Right atrium auricular region (tissue), 2 donors: ENCODE results near the gene BTNL2. TPM values are rescaled to one million over a fixed set of nuclear protein-coding genes. Genes with fewer than 3 reads are reported as not detected.

Experiments
- DNase-seq: peaks from one replicate; pipeline ENCODE4 v3.0.0-alpha.2; 2019; ENCODE audit warnings: low spot score
- H3K27ac ChIP-seq, 2 donors: fragments of 200-600 bp; sonication (generic); 1 replicate in 1 of 2; 2 replicates in 1 of 2; pipeline ENCODE4 v1.5.1; 2016 to 2019
- H3K27me3 ChIP-seq, 2 donors: fragments of 200-600 bp; sonication (generic); one replicate each; pipeline versions ENCODE4 v1.5.1 to v1.6.0; 2017 to 2019
- H3K36me3 ChIP-seq: fragments of 200-600 bp; sonication (generic); one replicate; pipeline ENCODE4 v1.5.1; 2016
- H3K4me1 ChIP-seq, 2 donors: fragments of 200-600 bp; sonication (generic); one replicate each; pipeline versions ENCODE4 v1.5.1 to v1.6.0; 2017 to 2019
- H3K4me3 ChIP-seq, 2 donors: fragments of 200-600 bp; sonication (generic); 1 replicate in 1 of 2; 2 replicates in 1 of 2; pipeline ENCODE4 v1.5.1; 2017 to 2019; ENCODE audit warnings: mild to moderate bottlenecking in 1 of 2, moderate library complexity in 1 of 2
- H3K9me3 ChIP-seq, 2 donors: fragments of 200-600 bp; sonication (generic); one replicate each; pipeline ENCODE4 v1.5.1; 2019
- total RNA-seq, 2 donors: library from RNA; depleted of rRNA; stranded (reverse); fragments of >200 nt; gene quantifications; one replicate each; pipeline ENCODE4 v1.1.0, GENCODE V29; 2016
- TF ChIP-seq, protein P1 (sequence below), 2 donors: fragments of 200-600 bp; sonication (generic); IDR thresholded peaks; one replicate each; pipeline ENCODE4 v1.5.1; 2019; ENCODE audit warnings: antibody characterized with exemption in 2 of 2

The BTNL2 gene
- total RNA-seq, 2 donors from 2014 or later, result not detected

DNA sequence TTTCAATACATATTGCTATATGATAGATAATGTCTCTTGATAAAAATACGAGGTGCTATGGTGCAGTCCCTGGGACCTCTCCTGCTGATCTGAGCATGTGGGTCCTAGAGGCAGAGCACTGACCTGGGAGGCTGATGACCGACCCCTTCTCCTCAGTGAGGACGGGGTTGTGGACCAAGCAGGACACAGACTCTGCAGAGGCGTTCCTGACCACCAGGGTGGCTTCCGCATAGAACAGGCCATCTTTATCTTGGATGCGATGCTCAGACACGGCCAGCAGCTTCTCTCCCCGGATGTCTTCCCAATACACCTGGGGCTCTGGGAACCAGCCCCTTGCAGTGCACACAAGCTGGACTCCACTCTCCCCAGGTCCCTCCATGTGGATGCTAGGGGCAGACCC, 4.2 kb downstream of the BTNL2 start:
- TF ChIP-seq, protein P1, sequence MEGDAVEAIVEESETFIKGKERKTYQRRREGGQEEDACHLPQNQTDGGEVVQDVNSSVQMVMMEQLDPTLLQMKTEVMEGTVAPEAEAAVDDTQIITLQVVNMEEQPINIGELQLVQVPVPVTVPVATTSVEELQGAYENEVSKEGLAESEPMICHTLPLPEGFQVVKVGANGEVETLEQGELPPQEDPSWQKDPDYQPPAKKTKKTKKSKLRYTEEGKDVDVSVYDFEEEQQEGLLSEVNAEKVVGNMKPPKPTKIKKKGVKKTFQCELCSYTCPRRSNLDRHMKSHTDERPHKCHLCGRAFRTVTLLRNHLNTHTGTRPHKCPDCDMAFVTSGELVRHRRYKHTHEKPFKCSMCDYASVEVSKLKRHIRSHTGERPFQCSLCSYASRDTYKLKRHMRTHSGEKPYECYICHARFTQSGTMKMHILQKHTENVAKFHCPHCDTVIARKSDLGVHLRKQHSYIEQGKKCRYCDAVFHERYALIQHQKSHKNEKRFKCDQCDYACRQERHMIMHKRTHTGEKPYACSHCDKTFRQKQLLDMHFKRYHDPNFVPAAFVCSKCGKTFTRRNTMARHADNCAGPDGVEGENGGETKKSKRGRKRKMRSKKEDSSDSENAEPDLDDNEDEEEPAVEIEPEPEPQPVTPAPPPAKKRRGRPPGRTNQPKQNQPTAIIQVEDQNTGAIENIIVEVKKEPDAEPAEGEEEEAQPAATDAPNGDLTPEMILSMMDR (IDR thresholded peaks at IDR 0.05), result no peak
- Histone ChIP-seq H3K27ac (no peak overlapping the region), H3K4me3 (no peak overlapping the region), H3K4me1 (no peaks in the 10 kb centered on the region), H3K36me3 (no peaks in the 10 kb centered on the region), H3K27me3 (no peaks in the 10 kb centered on the region), H3K9me3 (no peaks in the 10 kb centered on the region)
- no peak for DNase-seq

DNA sequence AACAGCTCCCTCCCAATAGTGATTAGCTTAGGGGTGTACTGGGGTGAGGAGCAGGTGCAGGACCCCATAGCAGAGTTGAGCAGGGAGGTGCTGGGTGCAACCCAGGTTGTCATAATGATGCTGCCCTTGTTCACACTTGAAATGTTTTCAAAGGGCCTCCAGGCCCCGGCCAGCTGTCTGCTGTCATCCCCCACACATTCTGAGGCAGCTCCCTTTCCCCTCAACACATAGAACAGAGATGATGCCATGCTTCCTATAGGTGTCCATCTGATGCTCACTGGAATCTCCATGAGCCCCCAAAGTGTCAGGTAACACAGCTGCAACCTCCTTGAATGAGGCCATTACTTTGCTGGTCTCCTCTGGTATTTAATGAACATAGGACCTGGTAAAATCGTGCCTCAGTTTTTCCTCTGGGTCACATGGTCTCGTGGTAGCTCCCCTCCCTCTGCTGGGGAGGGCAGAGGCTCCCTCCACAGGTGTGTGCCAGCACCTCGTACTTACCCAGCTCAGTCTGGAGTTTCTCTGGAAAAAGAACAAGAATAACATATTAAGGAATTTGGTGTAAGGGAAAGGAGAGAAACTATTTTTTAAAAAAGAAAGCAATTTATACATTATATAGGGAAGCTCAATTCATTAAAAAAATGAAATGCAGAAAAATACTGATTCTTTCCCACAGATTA, 5.6 kb downstream of the BTNL2 start:
- Histone ChIP-seq H3K4me1 (no peaks in the 10 kb centered on the region), H3K27ac (no peak overlapping the region), H3K27me3 (no peaks in the 10 kb centered on the region), H3K36me3 (no peaks in the 10 kb centered on the region), H3K9me3 (no peaks in the 10 kb centered on the region), H3K4me3 (no peak overlapping the region)
- DNase-seq, result no peak
- TF ChIP-seq, protein P1 (IDR thresholded peaks at IDR 0.05), result no peak

DNA sequence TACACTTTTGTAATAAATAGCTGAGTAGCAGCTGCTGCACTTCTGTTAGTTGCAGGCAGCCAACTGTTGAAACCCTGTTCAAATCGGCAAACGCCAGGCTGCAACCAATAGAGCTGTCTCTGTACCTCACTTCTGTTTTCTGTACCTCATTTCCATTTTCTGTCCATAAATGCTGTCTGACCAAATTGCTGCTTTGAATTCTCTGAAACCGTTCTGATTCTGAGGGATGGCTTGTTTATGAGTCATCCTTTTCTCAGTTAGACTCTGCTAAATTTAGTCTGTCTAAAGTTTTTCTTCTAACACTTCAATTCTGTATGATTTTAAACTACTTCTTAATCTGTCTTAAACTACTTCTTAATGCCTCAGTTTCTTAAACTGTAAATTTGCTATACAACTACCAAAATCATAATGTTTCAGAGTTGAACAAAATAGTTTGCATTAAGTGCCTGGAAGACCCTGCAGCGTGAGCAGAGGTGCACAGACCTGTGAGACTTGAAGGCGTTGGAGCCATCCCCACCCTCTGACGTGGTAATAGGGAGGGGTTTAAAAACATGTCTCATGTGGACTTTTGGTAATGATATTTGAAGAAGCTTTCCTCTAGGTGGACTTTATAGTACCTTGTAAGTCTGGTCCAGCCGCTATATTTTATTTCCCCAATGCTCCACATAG, 9.6 kb downstream of the BTNL2 start:
- Histone ChIP-seq H3K27me3 (no peaks in the 10 kb centered on the region), H3K4me3 (no peak overlapping the region), H3K27ac (no peak overlapping the region), H3K36me3 (no peaks in the 10 kb centered on the region), H3K9me3 (no peaks in the 10 kb centered on the region), H3K4me1 (no peaks in the 10 kb centered on the region)
- TF ChIP-seq, protein P1 (IDR thresholded peaks at IDR 0.05), result no peak
- DNase-seq, result no peak

DNA sequence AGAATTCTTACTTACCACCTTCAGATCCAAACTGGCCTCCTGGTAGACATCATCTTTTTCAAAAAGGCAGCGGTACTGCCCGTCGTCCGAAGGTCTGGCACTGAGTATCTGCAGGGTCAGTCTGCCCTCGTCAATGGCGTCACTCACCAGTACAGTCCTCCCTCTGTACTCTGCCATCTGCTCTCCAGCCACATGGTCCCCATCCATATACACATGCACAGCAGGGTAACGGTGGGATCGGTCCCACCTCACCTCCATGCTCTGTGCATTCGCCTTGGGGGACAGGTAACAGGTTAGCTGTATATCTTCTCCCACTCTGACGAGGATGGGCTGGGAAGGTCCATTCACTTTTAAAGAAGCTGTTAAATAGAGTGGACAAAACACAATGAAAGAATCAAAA, 11.0 kb downstream of the BTNL2 start:
- DNase-seq, result no peak
- Histone ChIP-seq H3K4me1 (no peaks in the 10 kb centered on the region), H3K27ac (no peak overlapping the region), H3K4me3 (no peak overlapping the region), H3K27me3 (no peaks in the 10 kb centered on the region), H3K36me3 (no peaks in the 10 kb centered on the region), H3K9me3 (no peaks in the 10 kb centered on the region)
- TF ChIP-seq, protein P1 (IDR thresholded peaks at IDR 0.05), result no peak

DNA sequence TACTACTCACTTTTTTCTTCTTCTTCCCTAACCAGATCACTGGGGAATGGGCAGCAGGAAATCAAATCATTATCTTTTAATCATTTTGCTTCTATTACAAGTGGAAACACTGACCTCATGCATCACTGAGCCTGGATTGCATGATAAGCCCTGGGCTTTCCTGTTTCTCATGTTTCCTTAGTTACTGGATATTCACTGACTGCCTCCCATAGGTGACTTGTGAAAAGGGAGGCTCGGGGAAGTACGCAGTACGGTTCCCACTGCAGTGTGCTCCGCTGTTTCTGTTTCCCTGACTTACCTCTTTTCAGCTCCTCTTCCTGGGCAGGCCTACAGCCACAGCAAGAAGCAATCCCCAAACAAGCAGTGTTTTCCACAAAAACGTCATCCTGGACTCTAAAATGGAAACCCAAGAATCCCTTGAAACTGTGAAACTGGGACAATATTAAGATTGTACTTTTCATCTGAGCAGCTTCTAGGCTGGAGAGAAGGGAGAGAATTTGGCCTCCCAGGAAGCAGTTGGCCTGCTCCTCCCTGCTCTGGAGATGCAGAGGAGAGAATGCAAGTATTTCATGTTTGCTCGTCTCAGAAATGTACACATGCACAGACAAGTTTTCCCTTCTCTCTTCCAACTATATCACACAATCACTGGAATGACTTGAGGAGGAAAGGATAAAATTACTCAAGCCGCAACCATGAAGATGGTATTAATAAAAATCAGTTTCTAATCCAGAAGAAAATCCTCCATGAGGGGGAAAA, 13.1 kb downstream of the BTNL2 start:
- H3K27ac ChIP-seq, result peak overlapping the region; percentile 8 to 49
- H3K4me1 ChIP-seq, result no peaks in the 10 kb centered on the region
- TF ChIP-seq, protein P1 (IDR thresholded peaks at IDR 0.05), result no peak
- no peaks in the 10 kb centered on the region for H3K27me3 ChIP-seq
- DNase-seq, result no peak
- H3K36me3 ChIP-seq, result no peaks in the 10 kb centered on the region
- H3K4me3 ChIP-seq, result no peak overlapping the region
- H3K9me3 ChIP-seq, result no peaks in the 10 kb centered on the region
